Measurements from ENCODE around the gene ASTN2.

The ASTN2 gene

DNA sequence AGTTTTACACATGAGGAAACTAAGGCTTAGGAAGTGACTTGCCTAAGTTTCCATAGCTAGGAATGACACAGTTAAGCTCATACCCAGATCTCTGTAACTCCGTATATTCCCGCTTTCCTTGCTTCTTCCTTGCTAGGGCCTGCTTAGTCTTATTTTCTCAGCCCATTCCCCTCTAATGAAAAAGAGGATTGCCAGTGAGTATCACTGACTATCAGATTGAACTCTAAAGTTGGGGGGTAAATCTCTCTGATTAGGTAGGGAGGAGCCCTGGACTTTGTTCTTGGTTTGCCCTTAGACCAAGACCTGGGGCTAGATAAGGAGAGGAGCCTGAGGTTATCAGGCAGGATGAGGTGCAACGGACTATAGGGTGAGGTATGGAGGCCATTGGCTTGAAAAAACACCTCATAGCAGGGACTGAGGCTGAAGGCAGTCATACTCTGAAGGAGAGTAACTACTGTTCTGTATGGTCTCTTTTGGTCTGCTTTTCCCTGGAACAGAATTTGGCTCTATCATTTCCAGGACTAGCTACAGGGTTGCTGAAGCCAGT, 725.3 kb downstream of the ASTN2 start:
- DNase-seq (ENCODE audit: extremely low read depth in 1 of 2, low read depth in 1 of 2): no peak

GRCh38 chr9:116688806-116689485, 725.9 kb downstream of the ASTN2 start:
- DNase-seq (ENCODE audit: extremely low read depth in 1 of 2, low read depth in 1 of 2): no peak

- DNase-seq (ENCODE audit: extremely low read depth in 1 of 2, low read depth in 1 of 2): no peak
Measured at GRCh38 chr9:116687754-116688135, 727.1 kb downstream of the ASTN2 start.

- peak; percentile 81 to 90 for DNase-seq (ENCODE audit: extremely low read depth in 1 of 2, low read depth in 1 of 2)
Measured at GRCh38 chr9:116687074-116687753, 727.6 kb downstream of the ASTN2 start, which contains the start of gene TRIM32. TRIM32 (plus strand) TSS chr9:116687305; CDS start chr9:116697743, 10,438 bp downstream.

GRCh38 chr9:116686693-116687073, 728.2 kb downstream of the ASTN2 start:
- DNase-seq (ENCODE audit: extremely low read depth in 1 of 2, low read depth in 1 of 2): no peak

GRCh38 chr9:116686135-116686534, 728.7 kb downstream of the ASTN2 start:
- no peak for DNase-seq (ENCODE audit: extremely low read depth in 1 of 2, low read depth in 1 of 2)

DNA sequence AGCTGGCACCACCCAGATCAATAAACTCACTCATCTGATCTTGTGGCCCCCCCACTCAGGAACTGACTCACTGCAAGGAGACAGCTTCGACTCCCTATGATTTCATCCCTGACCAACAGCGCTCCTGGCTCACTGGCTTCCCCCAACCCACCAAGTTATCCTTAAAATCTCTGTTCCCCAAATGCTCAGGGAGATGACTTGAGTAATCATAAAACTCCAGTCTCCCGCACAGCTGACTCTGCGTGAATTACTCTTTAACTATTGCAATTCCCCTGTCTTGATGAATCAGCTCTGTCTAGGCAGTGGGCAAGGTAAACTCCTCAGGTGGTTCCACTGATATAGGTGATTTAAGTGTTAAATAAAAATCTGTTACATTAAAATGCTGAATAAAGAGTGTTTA, 729.7 kb downstream of the ASTN2 start:
- DNase-seq (ENCODE audit: extremely low read depth in 1 of 2, low read depth in 1 of 2): no peak

- DNase-seq (ENCODE audit: extremely low read depth in 1 of 2, low read depth in 1 of 2): no peak
Measured at GRCh38 chr9:116683535-116683934, 731.3 kb downstream of the ASTN2 start.

- no peak for DNase-seq (ENCODE audit: extremely low read depth in 1 of 2, low read depth in 1 of 2)
Measured at GRCh38 chr9:116674210-116674980, 740.5 kb downstream of the ASTN2 start.

DNA sequence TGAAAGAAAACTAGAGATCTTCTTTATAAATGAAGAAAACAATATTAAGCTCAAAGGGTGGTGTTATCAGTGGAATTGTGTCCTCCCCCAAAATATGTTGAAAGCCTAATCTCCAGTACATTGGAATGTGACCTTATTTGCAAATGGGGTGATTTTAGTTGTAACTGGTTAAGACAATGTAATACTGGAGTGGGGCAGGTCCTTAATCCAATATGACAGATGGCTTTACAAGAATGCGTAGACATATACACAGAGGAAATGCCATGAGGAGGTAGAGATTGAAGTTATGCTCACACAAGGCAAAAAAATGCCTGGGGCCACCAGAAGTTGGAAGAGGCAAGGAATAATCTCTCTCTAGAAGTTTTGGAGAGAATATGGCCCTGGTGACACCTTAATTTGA, 741.5 kb downstream of the ASTN2 start:
- no peak for DNase-seq (ENCODE audit: extremely low read depth in 1 of 2, low read depth in 1 of 2)

DNA sequence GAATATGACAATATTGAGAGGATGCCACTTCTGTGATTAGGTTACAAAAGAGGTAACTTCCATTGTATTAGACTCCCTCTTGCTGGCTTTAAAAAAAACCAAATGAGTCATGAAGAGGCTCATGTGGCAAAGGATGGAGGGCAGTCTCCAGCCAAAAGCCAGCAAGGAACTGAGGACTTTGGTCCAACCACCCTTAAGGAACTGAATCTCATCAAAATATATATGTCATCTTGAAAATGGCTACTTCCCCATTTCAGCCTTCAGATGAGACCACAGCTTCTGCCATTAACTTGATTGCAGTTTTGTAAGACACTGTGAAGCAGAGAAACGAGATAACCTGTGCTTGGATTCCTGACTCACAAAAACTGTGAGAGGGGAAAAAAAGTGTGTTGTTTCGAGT, 743.3 kb downstream of the ASTN2 start:
- DNase-seq (ENCODE audit: extremely low read depth in 1 of 2, low read depth in 1 of 2): no peak

DNA sequence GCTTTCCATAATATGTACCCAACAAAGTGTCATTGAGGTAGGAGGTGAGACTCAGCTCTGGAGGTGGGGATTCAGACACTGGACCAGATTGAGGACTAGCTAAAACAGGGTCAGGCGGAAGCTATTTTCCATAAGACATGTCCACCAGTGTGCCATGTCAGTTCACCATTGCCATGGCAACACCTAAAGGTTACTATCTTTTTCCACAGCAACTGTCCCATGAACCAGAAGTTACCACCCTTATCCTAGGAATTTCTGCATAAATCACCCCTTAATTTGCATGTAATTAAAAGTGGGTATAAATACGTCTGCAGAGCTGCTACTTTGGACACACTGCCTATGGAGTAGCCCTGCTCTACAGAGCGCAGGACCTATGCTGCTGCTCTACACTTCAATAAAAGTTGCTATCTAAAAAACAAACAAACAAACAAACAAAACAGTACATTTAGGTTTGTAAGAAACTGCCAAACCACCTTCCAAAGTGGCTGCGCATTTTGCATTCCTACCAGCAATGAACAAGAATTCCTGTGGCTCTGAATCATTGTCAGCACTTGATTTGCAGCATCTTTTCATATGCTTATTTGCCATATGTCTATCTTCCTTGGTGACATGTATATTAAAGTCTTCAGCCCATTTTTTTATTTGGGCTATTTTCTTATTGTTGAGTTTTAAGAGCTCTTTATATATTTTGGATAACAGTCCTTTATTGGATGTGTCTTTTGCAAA, 745.7 kb downstream of the ASTN2 start:
- DNase-seq (ENCODE audit: extremely low read depth in 1 of 2, low read depth in 1 of 2): no peak

DNA sequence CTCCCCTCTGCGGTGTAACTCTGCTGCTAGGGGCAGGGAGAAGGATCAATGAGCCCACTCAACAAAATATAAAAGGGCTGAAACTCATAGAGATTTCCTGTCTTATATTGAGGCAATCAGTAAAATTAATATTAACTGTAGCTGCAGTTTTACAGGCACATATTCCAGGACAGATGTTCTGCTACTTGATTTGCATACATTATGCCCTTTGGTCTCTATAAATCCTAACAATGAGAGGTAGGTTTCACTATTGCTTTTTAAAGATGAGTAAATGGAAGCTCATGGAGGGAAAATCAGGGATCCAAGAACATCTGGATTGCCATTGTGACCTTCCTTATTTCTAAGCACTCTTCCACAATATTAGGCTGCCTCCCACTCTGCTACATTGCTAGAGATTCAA, 751.3 kb downstream of the ASTN2 start:
- DNase-seq (ENCODE audit: extremely low read depth in 1 of 2, low read depth in 1 of 2): no peak

DNA sequence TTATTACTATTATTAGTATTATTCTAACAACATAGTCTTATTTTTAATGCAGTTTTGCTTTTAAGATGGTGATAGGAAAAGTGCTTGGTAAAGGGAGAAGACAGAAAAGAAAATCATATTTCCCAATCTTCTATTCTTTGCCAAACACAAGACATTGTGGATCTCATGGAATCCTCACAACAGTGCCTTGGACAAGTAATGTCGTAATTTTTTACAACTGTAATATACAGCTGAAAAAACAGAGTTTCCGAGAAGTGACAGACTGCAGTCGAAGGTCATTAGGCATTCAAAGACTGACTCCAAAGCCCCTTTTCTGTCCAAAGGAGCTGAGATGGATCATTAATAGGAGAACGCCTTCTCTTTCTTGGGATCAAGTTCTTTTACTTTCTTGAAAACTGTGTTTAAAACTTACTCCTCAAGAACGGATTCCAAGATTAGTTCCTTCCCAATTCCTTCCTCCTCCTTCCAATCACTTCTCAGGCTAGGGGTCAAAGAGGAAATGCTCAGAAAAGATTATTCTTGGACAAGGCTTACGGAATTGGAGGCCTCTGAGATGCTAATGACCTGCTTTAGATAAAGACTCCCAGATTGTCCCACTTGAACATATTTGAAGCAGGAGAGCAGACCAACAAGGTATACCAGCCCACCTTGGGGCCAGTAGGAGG, 752.1 kb downstream of the ASTN2 start:
- DNase-seq (ENCODE audit: extremely low read depth in 1 of 2, low read depth in 1 of 2): no peak

DNA sequence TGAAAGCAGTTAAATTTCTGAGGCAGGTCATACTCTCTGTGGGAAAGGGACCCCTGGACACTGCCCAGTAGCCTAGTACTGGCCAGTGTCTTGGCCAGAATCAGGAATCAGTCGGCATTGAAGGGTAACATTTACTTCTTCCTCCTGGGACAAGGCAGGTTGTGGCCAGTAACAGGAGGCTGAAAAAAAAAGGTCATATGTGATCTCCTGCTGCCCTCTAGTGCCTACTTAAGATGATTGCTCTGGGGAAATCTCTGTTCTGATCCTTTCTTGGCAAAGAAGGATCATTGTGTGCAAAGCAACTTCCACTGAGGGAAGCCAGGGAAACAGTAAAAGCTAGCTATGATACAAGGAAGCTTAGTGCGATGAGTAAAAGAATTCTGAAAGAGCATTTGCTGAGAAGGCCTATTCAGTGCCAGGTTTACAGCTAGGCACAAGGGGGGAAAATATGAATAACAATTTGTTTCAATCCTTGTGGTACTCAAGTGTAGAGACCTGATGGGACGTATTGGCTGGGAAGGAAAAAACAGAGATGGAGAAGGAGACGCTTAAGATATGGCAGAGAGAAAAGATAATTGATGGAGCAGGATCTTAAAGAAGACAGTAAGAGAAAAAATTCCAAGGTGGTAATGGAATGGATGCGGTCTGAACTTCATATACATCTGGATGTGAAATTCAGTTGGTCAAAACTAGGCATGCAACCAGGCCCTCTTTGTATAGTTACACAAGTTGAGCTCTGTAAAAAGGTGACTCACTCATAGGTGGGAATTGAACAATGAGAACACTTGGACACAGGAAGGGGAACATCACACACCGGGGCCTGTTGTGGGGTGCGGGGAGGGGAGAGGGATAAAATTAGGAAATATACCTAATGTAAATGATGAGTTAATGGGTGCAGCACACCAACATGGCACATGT, 753.6 kb downstream of the ASTN2 start:
- no peak for DNase-seq (ENCODE audit: extremely low read depth in 1 of 2, low read depth in 1 of 2)

- DNase-seq (ENCODE audit: extremely low read depth in 1 of 2, low read depth in 1 of 2): no peak
Measured at GRCh38 chr9:116658265-116658664, 756.6 kb downstream of the ASTN2 start.

- DNase-seq (ENCODE audit: extremely low read depth in 1 of 2, low read depth in 1 of 2): no peak
Measured at GRCh38 chr9:116656977-116657376, 757.9 kb downstream of the ASTN2 start.

DNA sequence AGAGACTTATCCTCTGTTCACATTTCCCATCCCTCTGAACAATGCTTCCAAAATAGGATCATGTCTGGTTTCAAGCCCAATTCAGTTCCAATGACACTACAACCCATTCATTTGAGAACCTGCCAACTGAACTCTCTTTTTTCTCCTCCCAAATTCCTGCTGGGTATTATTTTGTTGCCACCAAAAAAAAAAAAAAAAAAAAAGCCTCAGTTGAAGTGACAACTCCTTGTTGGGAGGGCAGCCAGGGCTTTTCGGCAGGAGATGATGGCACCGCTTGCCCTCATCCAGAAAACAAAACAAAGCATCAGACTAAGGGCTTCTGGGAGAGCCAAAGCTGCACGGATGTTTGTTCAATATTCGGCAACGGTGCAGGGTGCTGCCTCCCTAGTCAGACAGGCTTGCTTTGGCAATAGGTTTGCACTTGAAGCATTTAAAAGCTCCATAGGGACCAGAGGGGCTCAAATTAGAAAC, 758.3 kb downstream of the ASTN2 start:
- no peak for DNase-seq (ENCODE audit: extremely low read depth in 1 of 2, low read depth in 1 of 2)

GRCh38 chr9:116654059-116654355, 760.9 kb downstream of the ASTN2 start:
- DNase-seq (ENCODE audit: extremely low read depth in 1 of 2, low read depth in 1 of 2): no peak

Measured in activated CD8-positive, alpha-beta memory T cell treated with anti-CD3 and anti-CD28 coated beads for 1 hour (primary cell).